ENCODE measurements around the gene SARM1. TPM values are rescaled to one million over a fixed set of nuclear protein-coding genes. Genes with fewer than 3 reads are reported as not detected.

SARM1 gene
- 17.4 and 17.9 TPM in 2 replicates for polyA plus RNA-seq (2012; rRNA removed)
- 5.9 and 12.5 TPM in 2 replicates for polyA plus RNA-seq (2012; cell fraction: cytosol; rRNA removed)
- polyA plus RNA-seq (2012; cell fraction: nucleus; rRNA removed) = 40.1 and 57.3 TPM in 2 replicates

DNA sequence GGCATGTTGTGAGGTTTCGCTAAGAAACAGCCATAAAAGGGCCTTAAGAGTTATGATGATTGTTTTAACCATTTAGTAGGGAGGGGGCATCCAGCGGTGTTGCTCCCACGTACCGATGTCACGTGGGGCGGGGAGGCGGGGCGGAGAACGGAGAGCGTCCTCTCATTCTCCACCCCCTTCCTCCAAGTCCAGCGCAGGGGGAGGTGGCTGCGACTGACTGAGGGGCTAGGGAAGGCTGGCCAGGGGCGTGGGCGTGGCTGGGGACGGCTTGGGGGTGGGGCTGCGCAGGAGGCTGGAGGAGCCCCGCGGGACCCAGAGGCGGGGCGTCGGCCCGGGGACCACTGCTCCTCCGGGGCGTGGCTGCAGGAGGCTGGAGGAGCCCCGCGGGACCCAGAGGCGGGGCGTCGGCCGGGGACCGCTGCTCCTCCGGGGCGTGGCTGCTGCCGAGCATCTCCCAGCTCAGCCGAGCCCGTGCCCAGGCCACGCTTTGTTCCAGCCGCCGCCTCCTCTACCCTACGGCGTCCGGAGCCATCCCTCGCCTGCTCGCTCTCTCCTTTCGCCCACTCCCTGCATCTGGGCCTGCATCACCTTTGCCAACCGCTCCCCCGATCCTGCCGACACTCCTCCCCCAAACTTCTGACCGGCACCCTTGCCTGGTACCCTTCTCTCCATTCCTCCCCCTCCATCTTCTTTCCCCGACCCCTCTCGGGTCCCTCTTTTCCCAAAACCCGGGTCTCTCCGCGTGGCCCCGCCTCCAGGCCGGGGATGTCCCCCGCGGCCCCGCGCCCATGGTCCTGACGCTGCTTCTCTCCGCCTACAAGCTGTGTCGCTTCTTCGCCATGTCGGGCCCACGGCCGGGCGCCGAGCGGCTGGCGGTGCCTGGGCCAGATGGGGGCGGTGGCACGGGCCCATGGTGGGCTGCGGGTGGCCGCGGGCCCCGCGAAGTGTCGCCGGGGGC is at the start of gene SARM1:
TSS of gene SARM1 (plus strand) at position 450 of the 958 bp plus-strand sequence. CDS start at position 789, 339 bp downstream.
- Histone ChIP-seq H3K9ac (peak within 1 kb of the TSS; percentile 81), H3K4me3 (ENCODE audit: low read depth in 2 of 2, low read length in 1 of 2) (peak within 1 kb of the TSS; percentile 60 to 84), H3F3A (replicated peaks; ENCODE audit: insufficient read depth) (peaks cover 15% of the 10 kb centered on the region), H2AFZ (ENCODE audit: low read depth) (peak within 1 kb of the TSS; percentile 82), H3K9me2 (no peaks in the 10 kb centered on the region), H3K9me3 (no peaks in the 10 kb centered on the region), H3K27me3 (ENCODE audit: insufficient read depth) (no peaks in the 10 kb centered on the region), H3K27ac (ENCODE audit: low read depth in 2 of 2, low read length in 1 of 2) (peak within 1 kb of the TSS; percentile 73 to 90), H3K4me1 (ENCODE audit: control insufficient read depth in 1 of 2, insufficient read depth in 2 of 2, low read depth in 1 of 2, low read length in 1 of 2) (peaks cover 15 to 28% of the 10 kb centered on the region in 2 experiments), H3K79me2 (ENCODE audit: insufficient read depth) (peaks cover 39% of the 10 kb centered on the region), H3K36me3 (replicated peaks in 1 of 2; ENCODE audit: control insufficient read depth in 1 of 2, insufficient read depth in 2 of 2, low read length in 1 of 2) (no peaks in the 10 kb centered on the region), H4K20me1 (ENCODE audit: insufficient read depth) (peaks cover 31% of the 10 kb centered on the region), H3K4me2 (peak within 1 kb of the TSS; percentile 96)
- POLR2A ChIA-PET = interaction anchor here (0.9 to 4.5 kb wide), 5 partner anchors 11 to 117 kb away, joined by 3 to 34 read pairs (median 3); partner anchors contain the start of genes IFT20, POLDIP2 and TNFAIP1
- CTCF ChIA-PET = interaction anchor here (1.4 kb wide), 1 partner anchor 45 kb away, joined by 3 read pairs; no protein-coding TSS in a partner anchor
- peak; percentile 98 for DNase-seq
- under 1% methylated on average over 29 of the region's 80 CpGs for WGBS (ENCODE audit: low lambda C conversion rate)
- TF ChIP-seq RFX5 (IDR thresholded peaks at IDR 0.05; ENCODE audit: low read length) (no peak), YY1 (IDR thresholded peaks at IDR 0.05; ENCODE audit: low read depth) (no peak), POLR2AphosphoS5 (IDR thresholded peaks at IDR 0.05; ENCODE audit: low read depth, low read length) (peak; percentile 34), NFIC (IDR thresholded peaks at IDR 0.05; ENCODE audit: borderline replicate concordance) (no peak), USF2 (IDR thresholded peaks at IDR 0.05; ENCODE audit: borderline replicate concordance, low read depth, low read length) (peak; percentile 83), USF1 (IDR thresholded peaks at IDR 0.05; ENCODE audit: borderline replicate concordance, low read depth) (peak; percentile 95), FOXM1 (IDR thresholded peaks at IDR 0.05; ENCODE audit: low read depth) (no peak), TEAD4 (IDR thresholded peaks at IDR 0.05; ENCODE audit: borderline replicate concordance, insufficient read depth) (no peak), GATA2 (CRISPR knock-in tag; IDR thresholded peaks at IDR 0.05) (no peak), FOXJ3 (CRISPR knock-in tag; IDR thresholded peaks at IDR 0.05) (no peak), EP300 (IDR thresholded peaks at IDR 0.05; ENCODE audit: borderline replicate concordance in 1 of 2, low read depth in 1 of 2, low read length in 1 of 2) (no peak), TCF12 (IDR thresholded peaks at IDR 0.05) (no peak), ELF1 (IDR thresholded peaks at IDR 0.05) (no peak), CHD2 (IDR thresholded peaks at IDR 0.05; ENCODE audit: low read length, partially characterized antibody) (peak; percentile 36), REST (IDR thresholded peaks at IDR 0.05; ENCODE audit: low read depth, low read length) (no peak), EZH2phosphoT487 (IDR thresholded peaks at IDR 0.05; ENCODE audit: borderline replicate concordance, low read depth) (no peak), MEF2A (IDR thresholded peaks at IDR 0.05; ENCODE audit: borderline replicate concordance, low read depth) (no peak), NRF1 (IDR thresholded peaks at IDR 0.05; ENCODE audit: low read depth, low read length) (peak; percentile 70), SMC3 (IDR thresholded peaks at IDR 0.05; ENCODE audit: low read depth, low read length) (no peak), JUND (IDR thresholded peaks at IDR 0.05) (no peak), RAD21 (IDR thresholded peaks at IDR 0.05; ENCODE audit: low read length) (no peak)
- TF ChIP-seq, protein P1, sequence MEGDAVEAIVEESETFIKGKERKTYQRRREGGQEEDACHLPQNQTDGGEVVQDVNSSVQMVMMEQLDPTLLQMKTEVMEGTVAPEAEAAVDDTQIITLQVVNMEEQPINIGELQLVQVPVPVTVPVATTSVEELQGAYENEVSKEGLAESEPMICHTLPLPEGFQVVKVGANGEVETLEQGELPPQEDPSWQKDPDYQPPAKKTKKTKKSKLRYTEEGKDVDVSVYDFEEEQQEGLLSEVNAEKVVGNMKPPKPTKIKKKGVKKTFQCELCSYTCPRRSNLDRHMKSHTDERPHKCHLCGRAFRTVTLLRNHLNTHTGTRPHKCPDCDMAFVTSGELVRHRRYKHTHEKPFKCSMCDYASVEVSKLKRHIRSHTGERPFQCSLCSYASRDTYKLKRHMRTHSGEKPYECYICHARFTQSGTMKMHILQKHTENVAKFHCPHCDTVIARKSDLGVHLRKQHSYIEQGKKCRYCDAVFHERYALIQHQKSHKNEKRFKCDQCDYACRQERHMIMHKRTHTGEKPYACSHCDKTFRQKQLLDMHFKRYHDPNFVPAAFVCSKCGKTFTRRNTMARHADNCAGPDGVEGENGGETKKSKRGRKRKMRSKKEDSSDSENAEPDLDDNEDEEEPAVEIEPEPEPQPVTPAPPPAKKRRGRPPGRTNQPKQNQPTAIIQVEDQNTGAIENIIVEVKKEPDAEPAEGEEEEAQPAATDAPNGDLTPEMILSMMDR (IDR thresholded peaks at IDR 0.05) = no peak
- TF ChIP-seq, protein P2, sequence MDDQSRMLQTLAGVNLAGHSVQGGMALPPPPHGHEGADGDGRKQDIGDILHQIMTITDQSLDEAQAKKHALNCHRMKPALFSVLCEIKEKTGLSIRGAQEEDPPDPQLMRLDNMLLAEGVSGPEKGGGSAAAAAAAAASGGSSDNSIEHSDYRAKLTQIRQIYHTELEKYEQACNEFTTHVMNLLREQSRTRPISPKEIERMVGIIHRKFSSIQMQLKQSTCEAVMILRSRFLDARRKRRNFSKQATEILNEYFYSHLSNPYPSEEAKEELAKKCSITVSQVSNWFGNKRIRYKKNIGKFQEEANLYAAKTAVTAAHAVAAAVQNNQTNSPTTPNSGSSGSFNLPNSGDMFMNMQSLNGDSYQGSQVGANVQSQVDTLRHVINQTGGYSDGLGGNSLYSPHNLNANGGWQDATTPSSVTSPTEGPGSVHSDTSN (IDR thresholded peaks at IDR 0.05) = no peak
- TF ChIP-seq, protein P3, sequence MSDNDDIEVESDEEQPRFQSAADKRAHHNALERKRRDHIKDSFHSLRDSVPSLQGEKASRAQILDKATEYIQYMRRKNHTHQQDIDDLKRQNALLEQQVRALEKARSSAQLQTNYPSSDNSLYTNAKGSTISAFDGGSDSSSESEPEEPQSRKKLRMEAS (IDR thresholded peaks at IDR 0.05; ENCODE audit: low read depth) = no peak; the same call in 1 of the 2 replicates
